ENCODE results near the gene RFTN2.
"Not testable (repeated sequence)": the region's sequence is repeated elsewhere in the genome, so short reads cannot be mapped to it uniquely, and the experiment has no call there.

The RFTN2 gene

GRCh38 chr2:197675711-197676188 lies 363 bp upstream of the RFTN2 start:
- peak; percentile 72 for DNase-seq (ENCODE audit: low read depth, low spot score)

- DNase-seq (ENCODE audit: low read depth, low spot score) = peak; percentile 26
These were observed 796 bp downstream of the RFTN2 start for GRCh38 chr2:197674591-197674990.

- no peak for DNase-seq (ENCODE audit: low read depth, low spot score)
These were observed 1.3 kb downstream of the RFTN2 start for GRCh38 chr2:197674060-197674459.

- DNase-seq (ENCODE audit: low read depth, low spot score) = no peak
These were observed 1.8 kb downstream of the RFTN2 start for GRCh38 chr2:197673606-197674005.

GRCh38 chr2:197673106-197673505 lies 2.3 kb downstream of the RFTN2 start:
- no peak for DNase-seq (ENCODE audit: low read depth, low spot score)

GRCh38 chr2:197672371-197672893 lies 3.0 kb downstream of the RFTN2 start:
- no peak for DNase-seq (ENCODE audit: low read depth, low spot score)

GRCh38 chr2:197669077-197669476 lies 6.3 kb downstream of the RFTN2 start:
- no peak for DNase-seq (ENCODE audit: low read depth, low spot score)

- no peak for DNase-seq (ENCODE audit: low read depth, low spot score)
These were observed 7.1 kb downstream of the RFTN2 start for GRCh38 chr2:197668296-197668695.

- no peak for DNase-seq (ENCODE audit: low read depth, low spot score)
These were observed 9.1 kb downstream of the RFTN2 start for GRCh38 chr2:197666277-197666676.

GRCh38 chr2:197661626-197662025 lies 13.8 kb downstream of the RFTN2 start:
- no peak for DNase-seq (ENCODE audit: low read depth, low spot score)

- DNase-seq (ENCODE audit: low read depth, low spot score) = no peak
These were observed 17.8 kb downstream of the RFTN2 start for GRCh38 chr2:197657562-197657961.

- no peak for DNase-seq (ENCODE audit: low read depth, low spot score)
These were observed 27.3 kb downstream of the RFTN2 start for GRCh38 chr2:197647961-197648690.

- no peak for DNase-seq (ENCODE audit: low read depth, low spot score)
These were observed 33.7 kb downstream of the RFTN2 start for GRCh38 chr2:197641666-197642065.

GRCh38 chr2:197640571-197641122 lies 34.7 kb downstream of the RFTN2 start:
- not testable (repeated sequence) for DNase-seq (ENCODE audit: low read depth, low spot score)

- DNase-seq (ENCODE audit: low read depth, low spot score) = no peak
These were observed 42.2 kb downstream of the RFTN2 start for GRCh38 chr2:197633109-197633657.

- DNase-seq (ENCODE audit: low read depth, low spot score) = peak; percentile 66
These were observed 47.3 kb downstream of the RFTN2 start for GRCh38 chr2:197628043-197628500.

GRCh38 chr2:197626965-197627625 lies 48.3 kb downstream of the RFTN2 start:
- no peak for DNase-seq (ENCODE audit: low read depth, low spot score)

GRCh38 chr2:197620133-197620532 lies 55.3 kb downstream of the RFTN2 start:
- no peak for DNase-seq (ENCODE audit: low read depth, low spot score)

- DNase-seq (ENCODE audit: low read depth, low spot score) = no peak
These were observed 60.3 kb downstream of the RFTN2 start for GRCh38 chr2:197615016-197615652.

GRCh38 chr2:197614532-197614931 lies 60.9 kb downstream of the RFTN2 start:
- DNase-seq (ENCODE audit: low read depth, low spot score) = no peak

GRCh38 chr2:197613509-197613987 lies 61.8 kb downstream of the RFTN2 start:
- no peak for DNase-seq (ENCODE audit: low read depth, low spot score)
